Stimulated activated CD4-positive, alpha-beta T cell treated with anti-CD3 and anti-CD28 coated beads, Interleukin-12 subunit alpha, Interleukin-12 subunit beta, amount 100 ng/mL, for 48 hours (primary cell): ENCODE data around the gene ANO6.
"Not testable (repeated sequence)": the region's sequence is repeated elsewhere in the genome, so short reads cannot be mapped to it uniquely, and the experiment has no call there.

Experiments
- DNase-seq, 3 donors: peaks; one replicate each; pipeline ENCODE4 v3.0.0-alpha.2; 2020; ENCODE audit warnings: low read depth in 2 of 3, low spot score in 1 of 3

ANO6 gene

GRCh38 chr12:45215419-45216229 is at the start of gene ANO6:
Gene ANO6, plus strand, starts transcription at chr12:45216095. Its CDS starts 227 bp downstream, at chr12:45216322.
- peak; percentile 62 to 82 (median 66) for DNase-seq

DNA sequence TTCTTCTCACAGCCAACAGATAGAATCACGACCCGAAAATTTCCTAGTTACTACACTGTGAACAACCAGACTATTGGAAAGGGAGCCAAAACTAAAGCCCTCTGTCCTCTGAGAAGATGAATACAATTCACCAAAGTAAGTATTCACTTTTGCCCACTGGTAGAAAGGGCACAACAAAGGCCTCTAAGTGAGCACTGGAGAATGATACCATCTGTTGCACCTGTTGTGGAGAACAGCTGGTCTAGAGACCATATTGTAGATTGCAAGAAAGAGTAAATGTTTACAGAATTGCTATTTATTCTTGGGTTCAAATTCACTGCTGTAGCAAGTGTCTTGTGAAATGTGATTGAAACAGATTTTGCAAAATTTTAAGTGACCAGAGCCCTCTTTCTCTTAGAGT is 46.9 kb upstream of the ANO6 start:
- DNase-seq: no peak

- DNase-seq: peak; percentile 66 to 88 (median 77)
Measured at GRCh38 chr12:45170456-45171042, 45.3 kb upstream of the ANO6 start.

DNA sequence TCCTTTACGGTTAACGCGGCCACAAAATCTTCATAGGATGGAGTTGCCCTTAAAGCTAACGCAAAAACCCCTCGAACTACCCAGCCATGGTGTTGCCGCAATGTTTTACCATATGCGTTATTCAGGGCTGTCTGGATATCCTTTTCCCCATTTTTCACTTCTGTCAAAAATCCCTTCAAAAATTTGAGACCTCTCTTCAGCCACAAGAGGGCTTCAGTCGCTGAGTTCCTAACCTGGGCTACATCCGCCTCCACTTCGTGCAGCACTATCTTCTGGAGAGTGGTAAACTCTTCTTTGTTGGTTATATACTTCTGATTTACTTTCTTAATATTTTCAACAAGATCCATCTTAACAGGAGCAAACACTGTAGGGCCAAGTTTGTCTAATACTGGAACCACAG is 42.6 kb upstream of the ANO6 start:
- not testable (repeated sequence) for DNase-seq

DNA sequence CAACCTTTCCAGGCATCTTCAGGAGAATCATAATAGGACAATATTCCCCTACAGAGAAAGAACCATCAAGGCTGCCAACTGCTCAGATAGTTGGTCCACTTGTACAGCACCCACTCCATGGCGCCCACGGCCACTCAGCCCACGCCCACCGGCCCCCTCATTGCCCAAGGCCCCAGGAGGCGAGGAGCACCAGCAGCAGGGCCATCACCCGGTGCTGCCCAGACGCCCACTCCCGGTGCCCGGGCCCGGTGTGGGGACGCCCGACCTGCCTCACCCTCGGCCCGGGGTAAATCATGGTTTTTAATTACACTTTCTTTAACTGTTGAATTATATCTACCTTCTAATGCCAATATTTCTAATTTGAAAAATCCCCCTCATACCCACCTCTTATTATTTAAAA is 41.3 kb upstream of the ANO6 start:
- DNase-seq: no peak

DNA sequence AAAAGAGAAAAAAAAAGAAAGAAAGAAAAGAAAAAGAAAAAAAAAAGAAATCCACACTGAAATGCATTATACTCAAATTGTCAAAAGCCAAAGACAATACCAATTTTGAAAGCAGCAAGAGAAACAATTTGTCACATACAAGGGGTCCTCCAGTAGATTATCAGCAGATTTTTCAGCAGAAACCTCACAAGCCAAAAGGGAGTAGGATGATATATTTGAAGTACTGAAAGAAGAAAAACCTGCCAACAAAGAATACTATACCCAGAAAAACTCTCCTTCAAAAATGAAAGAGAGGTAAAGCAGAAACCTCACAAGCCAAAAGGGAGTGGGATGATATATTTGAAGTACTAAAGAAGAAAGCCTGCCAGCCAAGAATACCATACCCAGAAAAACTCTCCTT is 37.1 kb upstream of the ANO6 start:
- DNase-seq: no peak

DNA sequence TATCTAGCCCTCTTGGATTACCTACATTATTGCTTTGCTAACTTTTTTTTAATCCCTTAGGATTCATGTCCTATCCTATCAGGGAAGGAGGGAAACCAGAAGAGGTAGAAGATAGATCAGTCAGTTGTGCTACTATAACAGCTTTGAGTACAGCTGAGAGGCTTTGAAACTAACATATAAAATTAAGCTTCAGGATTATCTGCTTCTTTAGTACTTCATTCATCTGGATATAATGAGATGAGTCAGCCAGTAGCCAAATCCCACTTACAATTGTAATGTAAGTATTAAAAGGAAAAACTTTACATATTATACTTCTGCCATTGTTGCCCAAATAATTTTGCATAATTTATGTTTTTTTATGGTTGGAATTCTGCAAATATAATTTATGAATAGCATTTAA is 33.4 kb upstream of the ANO6 start:
- DNase-seq: no peak

GRCh38 chr12:45183246-45183645 is 32.6 kb upstream of the ANO6 start:
- no peak for DNase-seq

- no peak for DNase-seq
Measured at GRCh38 chr12:45184147-45184963, 31.5 kb upstream of the ANO6 start.

- DNase-seq: no peak
Measured at GRCh38 chr12:45186762-45187161, 29.1 kb upstream of the ANO6 start.

DNA sequence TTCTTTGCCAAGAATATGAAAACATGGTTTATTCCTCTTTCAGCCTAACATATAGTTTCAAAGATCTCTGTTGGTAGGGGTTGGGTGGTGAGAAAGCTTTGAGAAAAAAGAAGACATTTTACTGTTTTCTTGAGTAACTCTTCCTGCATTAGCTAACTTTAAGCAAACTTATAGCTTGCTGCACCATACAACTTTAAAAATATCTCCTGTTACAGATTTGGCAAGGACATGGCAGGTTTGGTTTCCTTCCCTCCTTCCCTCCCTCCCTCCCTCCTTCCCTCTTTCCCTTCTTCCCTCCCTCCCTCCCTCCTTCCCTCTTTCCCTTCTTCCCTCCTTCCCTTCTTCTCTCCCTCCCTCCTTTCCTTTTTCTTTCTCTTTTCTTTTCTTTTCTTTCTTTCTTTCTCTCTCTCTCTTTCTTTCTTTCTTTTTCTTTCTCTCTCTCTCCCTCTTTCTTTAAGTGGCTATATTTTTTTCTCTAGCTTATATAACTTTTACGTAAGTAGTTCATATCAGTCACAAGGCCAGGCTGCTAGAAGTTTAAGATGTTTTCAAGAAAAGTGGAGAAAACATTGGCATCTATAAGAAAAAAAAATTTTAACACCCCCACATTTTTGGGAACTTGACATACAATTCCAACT is 26.0 kb upstream of the ANO6 start:
- DNase-seq: no peak

GRCh38 chr12:45191239-45191638 is 24.7 kb upstream of the ANO6 start:
- no peak for DNase-seq

DNA sequence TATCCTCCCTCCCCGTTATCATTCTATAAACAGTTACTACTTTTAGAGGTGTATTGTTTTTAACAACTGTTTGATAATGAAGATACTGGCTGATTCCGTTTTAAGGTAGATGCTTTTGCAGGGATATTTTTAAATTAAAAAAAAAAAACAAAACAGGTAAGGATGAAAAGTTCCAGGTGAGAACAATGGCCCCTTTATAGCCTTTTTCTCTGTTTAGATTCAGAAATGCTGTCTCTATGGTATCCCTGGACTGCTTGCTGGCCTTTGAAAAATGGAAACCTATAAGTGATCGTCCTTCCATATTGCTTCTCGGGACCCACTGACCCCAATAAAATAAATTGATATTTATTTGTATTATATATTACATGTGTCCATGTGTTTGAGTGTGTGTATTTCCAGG is 23.2 kb upstream of the ANO6 start:
- no peak for DNase-seq

GRCh38 chr12:45200491-45201043 is 15.3 kb upstream of the ANO6 start:
- DNase-seq: no peak

GRCh38 chr12:45203767-45204166 is 12.1 kb upstream of the ANO6 start:
- DNase-seq: no peak

GRCh38 chr12:45204757-45205156 is 11.1 kb upstream of the ANO6 start:
- no peak for DNase-seq

- no peak for DNase-seq
Measured at GRCh38 chr12:45205165-45205825, 10.6 kb upstream of the ANO6 start.

DNA sequence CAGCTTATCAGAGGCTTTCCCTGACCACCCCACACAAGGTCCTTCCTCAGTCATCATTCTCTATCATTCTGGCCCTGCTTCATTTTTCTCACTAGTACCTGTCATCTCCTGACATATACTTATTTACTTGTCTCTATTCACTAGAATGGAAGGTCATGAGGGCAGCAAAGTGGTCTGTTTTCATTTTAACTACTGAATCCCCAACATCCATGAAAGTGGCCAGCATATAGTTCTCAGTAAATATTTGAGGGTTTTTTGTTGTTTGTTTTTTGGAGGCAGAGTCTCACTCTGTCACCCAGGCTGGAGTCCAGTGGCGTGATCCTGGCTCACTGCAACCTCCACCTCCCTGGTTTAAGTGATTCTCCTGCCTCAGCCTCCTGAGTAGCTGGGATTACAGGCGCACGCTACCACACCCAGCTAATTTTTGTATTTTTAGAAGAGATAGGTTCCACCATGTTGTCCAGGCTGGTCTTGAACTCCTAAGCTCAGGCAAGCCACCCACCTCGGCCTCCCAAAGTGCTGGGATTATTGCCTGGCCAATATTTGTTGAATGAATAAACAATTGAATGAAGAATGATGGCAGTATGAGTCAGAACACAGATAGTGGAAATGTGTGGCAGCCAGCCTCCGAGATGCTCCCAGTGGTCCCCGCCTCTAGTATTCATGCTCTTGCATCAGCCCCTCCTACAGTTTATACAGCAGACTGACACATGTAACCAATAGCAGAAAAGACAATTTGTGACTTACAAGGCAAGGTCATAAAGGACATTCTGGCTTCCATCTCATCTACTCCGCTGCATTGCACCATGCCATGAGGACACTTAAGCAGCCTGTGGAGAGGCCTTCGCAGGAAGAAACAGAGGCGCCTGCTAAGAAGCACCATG is 7.0 kb upstream of the ANO6 start:
- no peak for DNase-seq

GRCh38 chr12:45209784-45210183 is 6.1 kb upstream of the ANO6 start:
- no peak for DNase-seq

GRCh38 chr12:45212064-45212463 is 3.8 kb upstream of the ANO6 start:
- no peak for DNase-seq
